Neural progenitor cell (in vitro differentiated cells): Measurements from ENCODE around the gene CHI3L1. TPM values are rescaled to one million over a fixed set of nuclear protein-coding genes. Genes with fewer than 3 reads are reported as not detected.
A peak's percentile ranks its signal among the peaks of the same experiment; 100 is the strongest.

Experiments used
- DNase-seq: peaks from one replicate; pipeline ENCODE4 v3.0.0-alpha.2; 2016; ENCODE audit warnings: low spot score
- H2AFZ ChIP-seq: fragments of 200-600 bp; sonication (generic); replicated peaks from 2 replicates; pipeline ENCODE4 v1.6.1; 2016; ENCODE audit warnings: antibody characterized with exemption
- H3F3A ChIP-seq: fragments of 200-600 bp; sonication (generic); 2 replicates; pipeline ENCODE4 v1.6.1; 2016; ENCODE audit warnings: antibody characterized with exemption, low read depth
- H3K27ac ChIP-seq: fragments of 200-600 bp; sonication (generic); 2 replicates; pipeline ENCODE4 v1.5.1; 2016; ENCODE audit warnings: mild to moderate bottlenecking
- H3K27me3 ChIP-seq: fragments of 200-600 bp; sonication (generic); 2 replicates; pipeline ENCODE4 v1.6.1; 2016; ENCODE audit warnings: mild to moderate bottlenecking, moderate library complexity
- H3K36me3 ChIP-seq: fragments of 200-600 bp; sonication (generic); 2 replicates; pipeline ENCODE4 v1.5.1; 2016
- H3K4me1 ChIP-seq: fragments of 200-600 bp; sonication (generic); 2 replicates; pipeline ENCODE4 v1.6.1; 2016; ENCODE audit warnings: mixed run types
- H3K4me2 ChIP-seq: fragments of 200-600 bp; sonication (generic); 2 replicates; pipeline ENCODE4 v1.6.1; 2016
- H3K4me3 ChIP-seq: fragments of 200-600 bp; sonication (generic); 2 replicates; pipeline ENCODE4 v1.5.1; 2016
- H3K79me2 ChIP-seq: fragments of 200-600 bp; sonication (generic); 2 replicates; pipeline ENCODE4 v1.6.1; 2016; ENCODE audit warnings: low read depth
- H3K9ac ChIP-seq: fragments of 200-600 bp; sonication (generic); 2 replicates; pipeline ENCODE4 v1.6.1; 2016
- H3K9me3 ChIP-seq: fragments of 200-600 bp; sonication (generic); 2 replicates; pipeline ENCODE4 v1.5.1; 2016; ENCODE audit warnings: low read depth
- H4K20me1 ChIP-seq: fragments of 200-600 bp; sonication (generic); 2 replicates; pipeline ENCODE4 v1.6.1; 2016; ENCODE audit warnings: low read depth
- H3K27ac Mint-ChIP-seq: 3 replicates; pipeline ENCODE4 v1.8.0; 2021; ENCODE audit warnings: mixed read lengths
- H3K27me3 Mint-ChIP-seq: 2 replicates; pipeline ENCODE4 v1.8.0; 2022; ENCODE audit warnings: low read depth, mild to moderate bottlenecking, inconsistent platforms, moderate library complexity, mixed read lengths; ENCODE audit not compliant: insufficient read depth
- H3K36me3 Mint-ChIP-seq: 3 replicates; pipeline ENCODE4 v1.8.0; 2021; ENCODE audit warnings: mixed read lengths
- H3K4me1 Mint-ChIP-seq: 3 replicates; pipeline ENCODE4 v1.8.0; 2021; ENCODE audit warnings: mixed read lengths
- H3K4me3 Mint-ChIP-seq: 3 replicates; pipeline ENCODE4 v1.8.0; 2021; ENCODE audit warnings: mild to moderate bottlenecking, moderate library complexity, mixed read lengths
- H3K9me3 Mint-ChIP-seq: 3 replicates; pipeline ENCODE4 v1.8.0; 2020; ENCODE audit warnings: mixed read lengths
- EZH2 ChIP-seq: fragments of 200-600 bp; sonication (generic); IDR thresholded peaks from 2 replicates; pipeline ENCODE4 v1.6.1; 2017; ENCODE audit warnings: antibody characterized with exemption, mild to moderate bottlenecking, moderate library complexity
- EZH2phosphoT487 ChIP-seq: fragments of 200-600 bp; sonication (generic); IDR thresholded peaks from 2 replicates; pipeline ENCODE4 v1.6.1; 2017; ENCODE audit warnings: antibody characterized with exemption
- total RNA-seq: library from RNA; depleted of rRNA; stranded (reverse); fragments of >200 nt; gene quantifications from 2 replicates; pipeline ENCODE4 v1.2.3, GENCODE V29; 2015; ENCODE audit warnings: low replicate concordance
- TF ChIP-seq, protein P1 (sequence below): fragments of 200-600 bp; sonication (generic); IDR thresholded peaks from 2 replicates; pipeline ENCODE4 v1.5.1; 2017; ENCODE audit warnings: antibody characterized with exemption, mild to moderate bottlenecking

CHI3L1 gene
- total RNA-seq, 1 donor from 2014 or later = 0.95 TPM

DNA sequence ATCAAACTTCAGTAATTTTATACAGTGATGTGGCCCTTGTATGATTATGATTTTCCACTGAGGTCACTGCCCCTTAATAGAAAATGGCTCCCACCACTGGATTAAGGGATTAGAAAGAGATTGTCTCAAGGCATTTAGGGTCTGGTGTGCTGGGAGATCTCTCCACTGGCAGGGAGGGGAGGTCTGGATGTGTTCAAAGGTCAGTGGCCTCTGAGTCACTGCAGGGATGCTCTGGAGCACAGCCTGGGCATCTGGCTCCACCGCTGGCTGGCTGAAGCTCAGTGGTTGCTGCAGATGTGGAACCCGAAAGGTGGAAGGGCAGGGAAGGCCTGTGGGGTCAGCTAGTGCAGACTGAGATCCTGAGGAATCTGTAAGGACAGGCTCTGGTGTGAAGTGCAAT lies 18.3 kb upstream of the CHI3L1 start:
- Histone ChIP-seq H3K4me2 (no peak overlapping the region), H3K4me1 (peaks cover 11% of the 10 kb centered on the region), H2AFZ (no peak overlapping the region), H3K79me2 (no peaks in the 10 kb centered on the region), H3K9ac (no peak overlapping the region), H3K27me3 (no peaks in the 10 kb centered on the region), H3F3A (no peaks in the 10 kb centered on the region), H4K20me1 (no peaks in the 10 kb centered on the region), H3K27ac (no peak overlapping the region), H3K36me3 (no peaks in the 10 kb centered on the region), H3K4me3 (no peak overlapping the region), H3K9me3 (no peaks in the 10 kb centered on the region)
- peaks cover 2% of the 10 kb centered on the region for H3K27me3 Mint-ChIP-seq
- no peak overlapping the region for H3K4me3 Mint-ChIP-seq
- TF ChIP-seq, protein P1, sequence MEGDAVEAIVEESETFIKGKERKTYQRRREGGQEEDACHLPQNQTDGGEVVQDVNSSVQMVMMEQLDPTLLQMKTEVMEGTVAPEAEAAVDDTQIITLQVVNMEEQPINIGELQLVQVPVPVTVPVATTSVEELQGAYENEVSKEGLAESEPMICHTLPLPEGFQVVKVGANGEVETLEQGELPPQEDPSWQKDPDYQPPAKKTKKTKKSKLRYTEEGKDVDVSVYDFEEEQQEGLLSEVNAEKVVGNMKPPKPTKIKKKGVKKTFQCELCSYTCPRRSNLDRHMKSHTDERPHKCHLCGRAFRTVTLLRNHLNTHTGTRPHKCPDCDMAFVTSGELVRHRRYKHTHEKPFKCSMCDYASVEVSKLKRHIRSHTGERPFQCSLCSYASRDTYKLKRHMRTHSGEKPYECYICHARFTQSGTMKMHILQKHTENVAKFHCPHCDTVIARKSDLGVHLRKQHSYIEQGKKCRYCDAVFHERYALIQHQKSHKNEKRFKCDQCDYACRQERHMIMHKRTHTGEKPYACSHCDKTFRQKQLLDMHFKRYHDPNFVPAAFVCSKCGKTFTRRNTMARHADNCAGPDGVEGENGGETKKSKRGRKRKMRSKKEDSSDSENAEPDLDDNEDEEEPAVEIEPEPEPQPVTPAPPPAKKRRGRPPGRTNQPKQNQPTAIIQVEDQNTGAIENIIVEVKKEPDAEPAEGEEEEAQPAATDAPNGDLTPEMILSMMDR = no peak
- TF ChIP-seq EZH2phosphoT487 (no peak), EZH2 (no peak)
- H3K9me3 Mint-ChIP-seq = no peaks in the 10 kb centered on the region
- no peak for DNase-seq
- no peaks in the 10 kb centered on the region for H3K36me3 Mint-ChIP-seq
- H3K27ac Mint-ChIP-seq = no peak overlapping the region
- H3K4me1 Mint-ChIP-seq = peaks cover 5% of the 10 kb centered on the region

DNA sequence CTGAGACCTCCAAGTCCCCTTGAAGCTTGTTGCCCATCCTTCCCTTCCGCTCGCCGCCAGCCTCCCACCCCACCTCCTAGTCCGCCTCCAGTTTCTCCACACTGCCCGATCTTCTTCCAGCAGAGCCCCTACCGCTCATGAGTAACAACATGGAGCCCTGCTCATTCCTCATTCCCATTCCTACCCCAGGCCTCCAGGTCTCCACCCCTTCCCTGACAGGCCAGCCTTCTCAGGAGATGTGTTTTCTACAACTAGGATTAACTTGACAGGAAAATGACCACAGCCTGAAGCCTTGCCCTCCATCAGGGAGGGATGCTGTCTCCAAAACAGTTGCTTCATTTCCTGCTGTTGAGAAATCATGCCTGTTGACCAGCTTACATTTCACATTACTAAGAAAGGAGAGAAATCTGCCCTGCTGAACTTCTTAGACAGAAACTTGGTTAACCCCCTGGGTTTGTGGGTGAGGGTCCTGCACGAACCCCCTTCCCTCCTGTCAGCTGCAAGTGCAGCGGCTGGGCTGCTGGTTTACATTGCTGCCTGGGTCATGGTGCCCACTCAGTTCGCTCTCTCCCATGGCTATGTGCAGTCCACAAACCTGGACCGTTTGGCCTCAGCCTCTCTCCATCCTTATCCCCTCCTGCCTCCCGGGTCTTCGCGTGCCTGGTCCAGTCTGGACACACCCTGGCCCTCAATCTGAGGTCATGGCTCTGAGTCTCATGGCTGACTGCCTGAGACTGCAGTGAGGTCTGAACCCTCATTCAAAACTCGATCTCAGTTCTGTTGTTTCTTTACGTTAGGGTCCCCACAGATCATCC lies 16.1 kb upstream of the CHI3L1 start:
- Histone ChIP-seq H3K4me1 (peaks cover 11% of the 10 kb centered on the region), H3K9ac (no peak overlapping the region), H3K9me3 (no peaks in the 10 kb centered on the region), H3K4me2 (no peak overlapping the region), H2AFZ (no peak overlapping the region), H4K20me1 (no peaks in the 10 kb centered on the region), H3K27ac (no peak overlapping the region), H3F3A (no peaks in the 10 kb centered on the region), H3K4me3 (no peak overlapping the region), H3K79me2 (no peaks in the 10 kb centered on the region), H3K27me3 (no peaks in the 10 kb centered on the region), H3K36me3 (no peaks in the 10 kb centered on the region)
- no peak overlapping the region for H3K4me3 Mint-ChIP-seq
- no peak for DNase-seq
- H3K9me3 Mint-ChIP-seq = peaks cover 2% of the 10 kb centered on the region
- no peak for TF ChIP-seq EZH2
- TF ChIP-seq, protein P1 = no peak
- TF ChIP-seq EZH2phosphoT487 = no peak
- H3K4me1 Mint-ChIP-seq = peaks cover 8% of the 10 kb centered on the region
- H3K36me3 Mint-ChIP-seq = no peaks in the 10 kb centered on the region
- peak overlapping the region; percentile 18 for H3K27ac Mint-ChIP-seq
- peaks cover 2% of the 10 kb centered on the region for H3K27me3 Mint-ChIP-seq

DNA sequence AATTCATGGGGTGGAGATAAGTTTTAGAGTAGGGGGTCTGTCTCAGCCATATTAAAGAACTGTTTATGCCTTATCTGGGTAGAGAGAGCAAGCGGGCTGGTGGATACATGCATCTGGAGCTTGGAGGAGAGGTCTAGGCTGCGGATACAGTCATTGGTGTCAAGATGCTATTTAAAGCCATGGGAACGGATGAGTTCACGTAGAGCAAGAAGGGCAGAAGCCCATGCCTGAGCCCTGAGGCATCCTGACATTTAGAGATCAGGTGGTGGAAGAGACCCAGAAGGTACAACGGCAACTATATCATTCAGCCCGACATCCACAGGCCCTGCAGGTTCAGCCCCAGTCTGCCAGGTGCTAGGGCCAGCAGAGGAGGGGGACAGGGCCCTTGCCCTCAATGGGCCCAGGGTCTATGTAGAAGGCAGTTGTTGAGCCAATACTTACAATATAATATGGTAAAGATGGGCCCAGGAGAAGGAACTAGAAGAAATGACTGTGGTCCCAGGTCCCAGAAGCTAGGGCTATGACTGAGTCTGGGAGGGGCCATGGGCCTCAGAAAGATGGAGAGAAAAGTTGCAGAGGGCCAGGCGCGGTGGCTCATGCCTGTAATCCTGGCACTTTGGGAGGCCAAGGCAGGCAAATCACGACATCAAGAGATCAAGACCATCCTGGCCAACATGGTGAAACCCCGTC lies 15.2 kb upstream of the CHI3L1 start:
- no peak for DNase-seq
- no peaks in the 10 kb centered on the region for H3K36me3 Mint-ChIP-seq
- Histone ChIP-seq H2AFZ (no peak overlapping the region), H3K4me2 (no peak overlapping the region), H3K4me1 (peaks cover 11% of the 10 kb centered on the region), H3F3A (no peaks in the 10 kb centered on the region), H3K4me3 (no peak overlapping the region), H3K79me2 (no peaks in the 10 kb centered on the region), H4K20me1 (no peaks in the 10 kb centered on the region), H3K9me3 (no peaks in the 10 kb centered on the region), H3K27ac (no peak overlapping the region), H3K27me3 (no peaks in the 10 kb centered on the region), H3K9ac (no peak overlapping the region), H3K36me3 (no peaks in the 10 kb centered on the region)
- TF ChIP-seq EZH2phosphoT487 = no peak
- no peak for TF ChIP-seq EZH2
- TF ChIP-seq, protein P1 = no peak
- H3K27ac Mint-ChIP-seq = peak overlapping the region; percentile 14
- no peak overlapping the region for H3K4me3 Mint-ChIP-seq
- H3K4me1 Mint-ChIP-seq = peaks cover 10% of the 10 kb centered on the region
- H3K27me3 Mint-ChIP-seq = peaks cover 4% of the 10 kb centered on the region
- peaks cover 4% of the 10 kb centered on the region for H3K9me3 Mint-ChIP-seq
